Neural cell (in vitro differentiated cells): ENCODE data around the gene CROCC2.

Experiments used
- CTCF ChIP-seq: fragments of 450-650 bp; IDR thresholded peaks from 2 replicates; pipeline ENCODE4 v1.5.1; 2014; ENCODE audit warnings: antibody characterized with exemption, mild to moderate bottlenecking, moderate library complexity; ENCODE audit not compliant: poor library complexity, severe bottlenecking
- EZH2 ChIP-seq: fragments of 200-600, 300-800 bp; shearing (Covaris generic), sonication (generic); IDR thresholded peaks from 2 replicates; pipeline ENCODE4 v1.6.1; 2014; ENCODE audit warnings: antibody characterized with exemption, low read length, borderline replicate concordance, mild to moderate bottlenecking; ENCODE audit not compliant: insufficient read depth, poor library complexity, severe bottlenecking
- RAD21 ChIP-seq: fragments of 450-650 bp; conservative IDR thresholded peaks from 2 replicates; pipeline ENCODE4 v1.6.1; 2014; ENCODE audit warnings: antibody characterized with exemption, mild to moderate bottlenecking, moderate library complexity
- REST ChIP-seq: IDR thresholded peaks from 2 replicates; pipeline ENCODE4 v1.6.1; 2012; ENCODE audit warnings: borderline replicate concordance
- SMC3 ChIP-seq: fragments of 450-650 bp; conservative IDR thresholded peaks from 2 replicates; pipeline ENCODE4 v1.6.1; 2014; ENCODE audit warnings: antibody characterized with exemption, mild to moderate bottlenecking, moderate library complexity; ENCODE audit not compliant: poor library complexity

- TF ChIP-seq CTCF (no peak), REST (no peak), EZH2 (no peak), SMC3 (no peak), RAD21 (no peak)
Observed at GRCh38 chr2:240981280-240981679, 75.1 kb downstream of the CROCC2 start.
